SH-SY5Y (cell line): ENCODE data around the gene C12orf43.

Experiments used
- GATA2 ChIP-seq: IDR thresholded peaks from 2 replicates; pipeline ENCODE4 v1.6.1; 2011; ENCODE audit warnings: mild to moderate bottlenecking, low read depth, low read length
- GATA3 ChIP-seq: IDR thresholded peaks from 2 replicates; pipeline ENCODE4 v1.6.1; 2011; ENCODE audit warnings: low read depth, mild to moderate bottlenecking, low read length, moderate library complexity

DNA sequence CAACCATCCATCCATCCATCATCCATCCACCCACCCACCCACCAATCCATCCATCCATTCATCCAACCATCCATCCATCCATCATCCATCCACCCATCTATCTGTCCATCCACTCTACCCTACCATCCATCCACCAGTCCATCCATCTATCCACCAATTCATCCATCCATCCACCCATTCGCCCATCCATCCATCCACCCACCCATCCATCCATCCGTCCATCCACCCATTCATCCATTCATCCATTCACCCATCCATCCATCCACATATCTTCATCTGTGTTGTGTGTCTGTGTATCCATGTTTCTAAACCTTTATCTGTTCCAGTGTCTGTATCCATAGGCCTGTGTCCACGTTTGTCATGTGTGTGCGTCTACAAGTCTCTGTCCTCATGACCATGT is 28.1 kb downstream of the C12orf43 start:
- TF ChIP-seq GATA3 (no peak), GATA2 (no peak)
